Measurements from ENCODE around the gene PCARE.

The PCARE gene

DNA sequence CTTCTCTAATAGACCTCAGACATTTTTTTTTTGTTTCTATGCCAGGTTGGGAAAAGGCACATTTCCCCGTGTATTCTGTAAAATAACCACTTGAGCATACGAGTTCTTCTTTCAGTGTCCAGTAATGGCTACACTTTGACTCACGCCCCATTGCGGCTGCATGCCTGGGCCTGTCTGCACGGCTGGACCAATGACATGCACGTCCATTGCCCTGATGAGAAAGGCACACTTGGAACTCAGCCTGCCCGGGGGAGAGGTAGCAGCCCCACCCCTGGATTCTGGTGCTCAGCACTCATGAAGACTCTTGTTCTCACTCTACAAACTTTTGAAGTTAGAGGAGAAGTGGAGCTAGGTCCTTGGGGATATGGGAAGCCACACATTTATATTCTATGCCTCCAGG, 5.8 kb downstream of the PCARE start:
- DNase-seq (ENCODE audit: insufficient read length, low spot score) (no peak), FAIRE-seq (no peak)
- TF ChIP-seq, protein P1, sequence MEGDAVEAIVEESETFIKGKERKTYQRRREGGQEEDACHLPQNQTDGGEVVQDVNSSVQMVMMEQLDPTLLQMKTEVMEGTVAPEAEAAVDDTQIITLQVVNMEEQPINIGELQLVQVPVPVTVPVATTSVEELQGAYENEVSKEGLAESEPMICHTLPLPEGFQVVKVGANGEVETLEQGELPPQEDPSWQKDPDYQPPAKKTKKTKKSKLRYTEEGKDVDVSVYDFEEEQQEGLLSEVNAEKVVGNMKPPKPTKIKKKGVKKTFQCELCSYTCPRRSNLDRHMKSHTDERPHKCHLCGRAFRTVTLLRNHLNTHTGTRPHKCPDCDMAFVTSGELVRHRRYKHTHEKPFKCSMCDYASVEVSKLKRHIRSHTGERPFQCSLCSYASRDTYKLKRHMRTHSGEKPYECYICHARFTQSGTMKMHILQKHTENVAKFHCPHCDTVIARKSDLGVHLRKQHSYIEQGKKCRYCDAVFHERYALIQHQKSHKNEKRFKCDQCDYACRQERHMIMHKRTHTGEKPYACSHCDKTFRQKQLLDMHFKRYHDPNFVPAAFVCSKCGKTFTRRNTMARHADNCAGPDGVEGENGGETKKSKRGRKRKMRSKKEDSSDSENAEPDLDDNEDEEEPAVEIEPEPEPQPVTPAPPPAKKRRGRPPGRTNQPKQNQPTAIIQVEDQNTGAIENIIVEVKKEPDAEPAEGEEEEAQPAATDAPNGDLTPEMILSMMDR (IDR thresholded peaks at IDR 0.05; ENCODE audit: insufficient read depth, missing control alignments), result no peak

DNA sequence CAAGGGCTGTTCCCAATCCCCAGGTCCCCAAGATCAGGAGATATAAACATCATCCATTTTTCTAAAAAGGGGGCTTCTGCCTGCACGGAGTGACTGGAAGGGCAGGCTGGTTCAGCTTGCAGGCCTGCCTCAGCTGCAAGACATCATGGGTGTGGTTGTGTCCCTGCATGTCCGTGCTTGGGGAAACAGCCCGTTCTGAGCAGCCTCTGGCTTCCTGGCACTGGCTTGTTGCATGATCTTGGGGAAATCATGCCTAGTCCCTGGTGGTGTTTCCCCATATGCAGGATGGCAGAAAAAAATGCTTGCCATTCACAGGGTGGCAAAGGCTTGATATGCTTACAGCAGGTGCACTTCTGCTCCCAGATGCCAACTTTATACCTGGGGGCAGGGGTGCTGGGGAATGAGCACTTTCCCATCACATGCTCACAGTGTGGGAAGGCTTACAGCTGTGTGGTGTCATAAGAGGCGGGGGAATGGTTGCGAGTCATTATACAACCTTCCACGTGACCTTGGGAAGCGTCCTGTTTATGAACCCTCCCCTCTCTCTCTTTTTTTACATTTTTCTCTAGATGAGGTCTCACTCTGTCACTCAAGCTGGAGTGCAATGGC, 7.2 kb downstream of the PCARE start:
- no peak for FAIRE-seq
- no peak for DNase-seq (ENCODE audit: insufficient read length, low spot score)
- TF ChIP-seq, protein P1 (IDR thresholded peaks at IDR 0.05; ENCODE audit: insufficient read depth, missing control alignments), result no peak

DNA sequence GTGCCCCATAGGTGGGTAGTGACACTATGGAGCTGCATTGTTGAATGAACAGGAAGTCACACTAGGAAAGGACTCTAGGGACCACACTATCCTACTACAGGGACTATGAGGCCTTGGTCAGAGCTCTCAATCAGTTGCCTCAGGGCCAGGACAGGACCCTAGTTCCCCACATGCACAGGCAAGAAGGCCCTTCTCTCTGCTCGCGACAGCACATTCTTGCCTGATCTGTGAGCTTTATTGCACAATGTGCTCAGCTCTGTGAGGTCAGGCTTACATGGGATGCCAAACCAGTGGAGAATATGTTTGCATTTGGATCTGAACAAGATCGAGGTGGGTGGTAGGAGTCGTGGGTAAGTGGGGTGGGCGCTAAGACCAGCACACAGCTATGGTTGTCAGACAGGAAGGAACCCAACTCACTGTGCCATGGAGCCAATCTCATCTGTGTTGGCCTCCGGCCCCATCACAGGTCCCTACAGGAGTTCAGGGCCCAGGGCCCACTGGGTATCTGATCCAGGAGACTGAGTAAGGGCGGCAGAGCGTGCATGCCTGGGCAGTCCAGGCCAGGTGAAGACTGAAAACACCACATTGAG, 8.0 kb downstream of the PCARE start:
- FAIRE-seq (no peak), DNase-seq (ENCODE audit: insufficient read length, low spot score) (no peak)
- TF ChIP-seq, protein P1 (IDR thresholded peaks at IDR 0.05; ENCODE audit: insufficient read depth, missing control alignments), result no peak

DNA sequence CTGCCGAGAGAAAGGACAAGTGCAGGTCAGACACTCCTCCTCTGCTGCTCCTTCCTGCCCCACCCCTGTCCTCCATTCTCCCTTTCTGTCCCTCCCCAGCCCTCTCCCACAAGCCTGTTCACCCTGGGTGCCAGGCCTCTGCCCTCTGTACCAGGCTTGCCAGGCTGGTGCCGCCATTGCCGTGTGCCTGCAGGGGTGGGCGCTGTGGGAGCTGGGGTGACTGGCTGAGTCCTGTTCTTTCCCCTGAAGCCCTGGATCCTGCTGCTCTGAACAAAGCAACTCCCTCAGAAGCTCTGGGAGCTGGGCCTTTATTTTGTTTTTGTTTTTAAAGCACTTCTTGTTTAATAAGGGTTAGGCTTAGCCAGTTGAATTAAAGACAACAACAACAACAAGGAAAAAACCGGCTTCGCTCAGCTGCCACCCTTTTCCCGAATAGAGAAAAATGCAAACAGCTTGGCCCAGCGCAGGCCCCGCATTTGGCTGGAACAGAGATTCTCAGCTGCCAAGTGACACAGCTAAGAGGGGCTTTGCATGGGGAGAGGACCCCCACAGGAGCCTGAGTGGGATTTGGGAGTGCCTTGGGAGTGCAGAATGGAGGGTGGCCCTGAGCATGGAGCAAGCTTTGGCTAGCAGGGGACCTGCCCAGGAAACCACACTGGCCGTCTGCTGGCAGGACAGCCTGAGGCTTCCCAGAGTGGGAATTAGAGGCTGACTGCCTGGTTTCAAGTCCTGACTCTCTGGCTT, 9.1 kb downstream of the PCARE start:
- TF ChIP-seq, protein P1 (IDR thresholded peaks at IDR 0.05; ENCODE audit: insufficient read depth, missing control alignments), result no peak
- FAIRE-seq (no peak), DNase-seq (ENCODE audit: insufficient read length, low spot score) (no peak)

DNA sequence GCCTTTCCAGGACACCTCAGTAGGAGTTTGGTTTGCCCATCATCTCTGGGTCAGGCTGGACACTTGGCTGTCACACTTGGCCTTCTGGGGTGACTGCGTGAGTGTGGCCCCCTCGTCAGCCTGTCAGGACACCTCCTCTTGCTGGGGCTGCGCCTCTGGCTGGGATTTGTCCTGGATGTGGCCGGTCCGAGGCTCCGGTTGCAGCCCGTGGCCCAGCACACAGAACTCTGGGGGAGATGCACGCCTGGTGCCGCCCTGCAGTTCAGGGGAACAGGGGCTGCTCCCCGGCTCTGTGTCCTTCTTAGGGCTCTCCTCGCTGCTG, 9.6 kb downstream of the PCARE start:
- no peak for FAIRE-seq
- DNase-seq (ENCODE audit: insufficient read length, low spot score), result no peak
- TF ChIP-seq, protein P1 (IDR thresholded peaks at IDR 0.05; ENCODE audit: insufficient read depth, missing control alignments), result no peak

DNA sequence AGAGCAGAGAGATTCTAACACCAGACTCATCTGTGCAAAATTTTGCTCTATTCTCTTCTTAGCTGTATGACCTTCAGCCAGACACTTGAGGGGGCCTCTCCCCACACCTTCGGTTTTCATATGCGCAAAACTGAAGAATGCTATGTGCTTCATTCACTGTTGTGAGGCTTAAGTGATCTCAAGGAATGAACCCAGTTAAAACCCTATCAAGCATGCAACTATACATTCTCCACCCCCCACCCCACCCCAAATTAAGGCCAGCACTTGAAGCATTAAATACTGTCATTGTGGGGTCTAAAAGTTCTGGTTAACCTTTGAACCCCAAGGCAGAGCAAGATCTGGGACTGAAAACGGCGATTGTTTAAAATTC, 10.0 kb downstream of the PCARE start:
- DNase-seq (ENCODE audit: insufficient read length, low spot score) (no peak), FAIRE-seq (no peak)
- TF ChIP-seq, protein P1 (IDR thresholded peaks at IDR 0.05; ENCODE audit: insufficient read depth, missing control alignments), result no peak
